ENCODE results near the gene CMTM1. TPM values are rescaled to one million over a fixed set of nuclear protein-coding genes. Genes with fewer than 3 reads are reported as not detected.
A peak's percentile ranks its signal among the peaks of the same experiment; 100 is the strongest.

Gene CMTM1
- total RNA-seq, 1 experiment from 2014 or later = 5.2 TPM

GRCh38 chr16:66581246-66581952 lies 15.2 kb downstream of the CMTM1 start:
- Histone ChIP-seq H3K79me2 (ENCODE audit: insufficient read depth, low read length) (no peaks in the 10 kb centered on the region), H3K4me2 (ENCODE audit: low read length) (peak overlapping the region; percentile 25), H3K4me1 (ENCODE audit: control insufficient read depth in 1 of 2, insufficient read depth in 2 of 2, low read length in 2 of 2) (peaks cover 18 to 20% of the 10 kb centered on the region in 2 experiments), H3K9me2 (ENCODE audit: insufficient read depth) (no peaks in the 10 kb centered on the region), H2AFZ (ENCODE audit: low read depth, low read length, poor library complexity, severe bottlenecking) (no peak overlapping the region), H3K27me3 (ENCODE audit: insufficient read depth, low read length) (no peaks in the 10 kb centered on the region), H3K27ac (ENCODE audit: low read depth, low read length) (no peak overlapping the region), H3K36me3 (ENCODE audit: control insufficient read depth in 1 of 2, insufficient read depth in 2 of 2, low read length in 2 of 2) (no peaks in the 10 kb centered on the region), H3K4me3 (replicated peaks in 1 of 2; ENCODE audit: low read depth in 1 of 2, low read length in 2 of 2) (no peak overlapping the region), H3K9ac (ENCODE audit: low read length) (no peak overlapping the region), H4K20me1 (ENCODE audit: insufficient read depth) (no peaks in the 10 kb centered on the region), H3K9me3 (ENCODE audit: control insufficient read depth in 1 of 2, insufficient read depth in 1 of 2, low read depth in 1 of 2, low read length in 2 of 2) (no peaks in the 10 kb centered on the region)
- no TSS peak for BruUV-seq (replicated peaks)
- TF ChIP-seq ZNF274 (IDR thresholded peaks at IDR 0.05; ENCODE audit: low read depth, low read length) (no peak), JUND (IDR thresholded peaks at IDR 0.05) (no peak), EGR1 (IDR thresholded peaks at IDR 0.05; ENCODE audit: low read depth) (peak; percentile 57; the same call in 1 of the 2 replicates), CEBPB (IDR thresholded peaks at IDR 0.05; ENCODE audit: low read depth) (no peak)
- intact Hi-C loops (cut with micrococcal nuclease) = loop anchor here (5.0 kb wide), 1 partner anchor 174 kb away; no protein-coding TSS in a partner anchor
- DNase-seq (ENCODE audit: low read depth, low spot score) (no peak), ATAC-seq (no peak)
- RAD21 ChIA-PET (ENCODE audit: low non-redundant PET in 1 of 2, low total read pairs in 2 of 2, uncharacterized antibody in 2 of 2, unreplicated experiment in 2 of 2) = no interaction called here
- CTCF ChIA-PET = interaction anchor here (1.0 to 3.5 kb wide), 2 partner anchors 9 to 27 kb away, joined by 3 to 15 read pairs; no protein-coding TSS in a partner anchor
- POLR2A ChIA-PET = no interaction called here

GRCh38 chr16:66585481-66586239 lies 19.4 kb downstream of the CMTM1 start:
- no TSS peak for BruUV-seq (replicated peaks)
- H3K27ac ChIP-seq (ENCODE audit: low read depth, low read length) = no peak overlapping the region
- POLR2A ChIA-PET = no interaction called here

More at GRCh38 chr16:66585481-66586239, 19.4 kb downstream of the CMTM1 start:
- Histone ChIP-seq H3K79me2 (ENCODE audit: insufficient read depth, low read length) (no peaks in the 10 kb centered on the region), H3K9me2 (ENCODE audit: insufficient read depth) (no peaks in the 10 kb centered on the region), H3K4me3 (replicated peaks in 1 of 2; ENCODE audit: low read depth in 1 of 2, low read length in 2 of 2) (no peak overlapping the region), H4K20me1 (ENCODE audit: insufficient read depth) (no peaks in the 10 kb centered on the region), H3K4me1 (ENCODE audit: control insufficient read depth in 1 of 2, insufficient read depth in 2 of 2, low read length in 2 of 2) (peaks cover 10 to 13% of the 10 kb centered on the region in 2 experiments), H3K9me3 (ENCODE audit: control insufficient read depth in 1 of 2, insufficient read depth in 1 of 2, low read depth in 1 of 2, low read length in 2 of 2) (no peaks in the 10 kb centered on the region), H3K27me3 (ENCODE audit: insufficient read depth, low read length) (no peaks in the 10 kb centered on the region), H3K4me2 (ENCODE audit: low read length) (no peak overlapping the region), H3K36me3 (ENCODE audit: control insufficient read depth in 1 of 2, insufficient read depth in 2 of 2, low read length in 2 of 2) (no peaks in the 10 kb centered on the region), H2AFZ (ENCODE audit: low read depth, low read length, poor library complexity, severe bottlenecking) (no peak overlapping the region), H3K9ac (ENCODE audit: low read length) (no peak overlapping the region)
- intact Hi-C loops (cut with micrococcal nuclease) = no loop called here
- ATAC-seq (no peak), DNase-seq (ENCODE audit: low read depth, low spot score) (no peak)
- TF ChIP-seq SP1 (IDR thresholded peaks at IDR 0.05; ENCODE audit: low read depth) = no peak
- CTCF ChIA-PET = no interaction called here
- RAD21 ChIA-PET (ENCODE audit: low non-redundant PET in 1 of 2, low total read pairs in 2 of 2, uncharacterized antibody in 2 of 2, unreplicated experiment in 2 of 2) = no interaction called here
